SKM-1 (cell line): ENCODE data around the gene EIF4A3.
"Not testable (repeated sequence)": the region's sequence is repeated elsewhere in the genome, so short reads cannot be mapped to it uniquely, and the experiment has no call there.

Experiments
- DNase-seq: peaks from one replicate; lab custom pipeline; 2025; ENCODE audit not compliant: unreplicated experiment; lab: John Stamatoyannopoulos, UW

Gene EIF4A3

GRCh38 chr17:80101946-80102663 lies 44.8 kb downstream of the EIF4A3 start:
- DNase-seq, result peak; percentile 23

DNA sequence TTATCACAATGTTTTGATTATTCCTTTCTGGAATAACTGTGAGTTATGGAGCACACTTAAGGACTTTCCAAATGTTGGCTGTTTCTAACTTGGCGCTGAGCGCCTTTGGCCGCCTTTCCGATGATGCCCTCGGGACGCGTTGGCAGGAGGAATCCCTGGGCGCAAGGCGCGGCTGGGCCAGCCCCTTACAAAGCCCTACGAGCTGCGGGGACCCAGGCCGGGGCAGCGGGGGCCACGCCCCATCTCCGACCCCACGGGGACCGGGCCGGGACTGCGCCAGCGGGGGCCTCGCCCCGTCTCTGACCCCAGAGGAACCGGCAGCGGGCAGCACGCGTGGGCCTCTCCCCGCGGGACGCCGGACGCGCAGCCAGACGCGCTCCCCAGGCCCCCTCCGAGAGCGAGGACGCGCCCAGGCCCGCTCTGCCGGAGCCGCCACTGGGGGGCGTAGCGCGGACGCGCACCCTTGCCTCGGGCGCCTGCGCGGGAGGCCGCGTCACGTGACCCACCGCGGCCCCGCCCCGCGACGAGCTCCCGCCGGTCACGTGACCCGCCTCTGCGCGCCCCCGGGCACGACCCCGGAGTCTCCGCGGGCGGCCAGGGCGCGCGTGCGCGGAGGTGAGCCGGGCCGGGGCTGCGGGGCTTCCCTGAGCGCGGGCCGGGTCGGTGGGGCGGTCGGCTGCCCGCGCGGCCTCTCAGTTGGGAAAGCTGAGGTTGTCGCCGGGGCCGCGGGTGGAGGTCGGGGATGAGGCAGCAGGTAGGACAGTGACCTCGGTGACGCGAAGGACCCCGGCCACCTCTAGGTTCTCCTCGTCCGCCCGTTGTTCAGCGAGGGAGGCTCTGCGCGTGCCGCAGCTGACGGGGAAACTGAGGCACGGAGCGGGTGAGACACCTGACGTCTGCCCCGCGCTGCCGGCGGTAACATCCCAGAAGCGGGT lies 45.6 kb downstream of the EIF4A3 start, which contains the start of gene GAA:
TSS of gene GAA (plus strand) at position 571 of the 935 bp plus-strand sequence. CDS start 3,006 bp downstream, outside the sequence.
- DNase-seq, result peak; percentile 36

- DNase-seq, result no peak
These were observed 46.9 kb downstream of the EIF4A3 start for GRCh38 chr17:80100035-80100323.

- DNase-seq, result no peak
These were observed 47.5 kb downstream of the EIF4A3 start for GRCh38 chr17:80099291-80100034.

GRCh38 chr17:80097844-80098691 lies 48.9 kb downstream of the EIF4A3 start:
- no peak for DNase-seq

- no peak for DNase-seq
These were observed 49.8 kb downstream of the EIF4A3 start for GRCh38 chr17:80097127-80097621.

DNA sequence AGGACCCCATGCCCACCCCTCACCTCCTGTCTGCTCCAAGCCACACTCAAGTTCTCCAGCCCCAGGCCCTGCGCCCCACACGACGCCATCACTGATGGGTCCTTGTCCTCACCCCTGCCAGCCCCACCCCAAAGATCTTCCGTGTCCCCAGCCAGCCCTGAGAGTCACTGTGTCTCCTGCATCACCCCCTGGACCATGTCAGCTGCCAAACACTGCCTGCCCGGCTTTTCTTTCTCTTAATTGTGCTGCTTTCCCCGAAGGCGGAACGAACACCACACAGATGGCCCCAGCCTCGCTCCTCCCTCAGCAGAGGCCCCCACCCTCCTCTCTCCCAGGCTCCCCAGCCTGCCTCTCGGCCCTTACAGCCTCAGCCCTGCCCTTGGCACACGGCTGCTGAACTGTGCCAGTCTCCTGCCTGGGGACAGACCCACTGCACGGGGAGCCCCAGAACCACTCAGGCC lies 50.3 kb downstream of the EIF4A3 start:
- DNase-seq, result no peak

GRCh38 chr17:80095844-80096475 lies 51.0 kb downstream of the EIF4A3 start:
- DNase-seq, result no peak

- no peak for DNase-seq
These were observed 51.7 kb downstream of the EIF4A3 start for GRCh38 chr17:80095038-80095843.

- peak; percentile 90 for DNase-seq
These were observed 54.0 kb downstream of the EIF4A3 start for GRCh38 chr17:80092959-80093358.

DNA sequence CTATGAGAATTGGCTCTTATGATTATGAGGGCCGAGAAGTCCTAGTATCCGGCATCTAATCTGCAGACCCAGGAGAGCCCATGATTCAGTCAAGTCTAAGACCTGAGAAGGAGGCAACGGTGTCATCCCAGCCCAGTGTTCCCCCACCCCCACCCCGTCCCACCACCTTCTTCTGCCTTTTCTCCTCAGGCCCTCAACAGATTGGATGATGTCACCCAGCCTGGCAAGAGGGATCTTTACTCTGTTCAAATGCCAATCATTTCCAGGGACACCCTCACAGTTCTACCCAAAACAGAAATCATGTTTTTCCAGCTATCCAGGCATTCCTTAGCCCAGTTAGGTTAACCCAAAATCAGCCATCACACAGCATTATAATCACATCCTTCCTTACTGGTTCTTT lies 55.6 kb downstream of the EIF4A3 start:
- DNase-seq, result no peak

- DNase-seq, result not testable (repeated sequence)
These were observed 56.8 kb downstream of the EIF4A3 start for GRCh38 chr17:80090164-80090563.

DNA sequence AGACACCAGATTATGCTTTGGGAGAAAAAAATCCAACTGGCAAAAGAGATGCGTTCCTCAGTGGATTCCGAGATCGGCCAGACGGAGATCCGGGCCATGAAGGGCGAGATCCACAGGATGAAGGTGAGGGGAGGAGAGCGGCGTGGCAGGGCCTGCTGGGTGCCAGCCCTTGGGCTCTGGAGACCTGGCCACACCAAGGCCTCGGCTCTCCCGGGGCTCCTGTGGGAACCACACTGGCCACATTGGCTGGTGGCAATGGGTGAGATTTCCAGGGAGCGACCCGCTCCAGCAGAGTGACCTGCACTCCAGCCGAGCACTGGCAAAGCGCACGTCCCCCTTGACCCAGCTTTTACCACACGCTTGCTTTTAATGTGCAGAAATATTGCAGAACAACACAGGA lies 57.2 kb downstream of the EIF4A3 start:
- DNase-seq, result no peak

GRCh38 chr17:80087346-80088265 lies 59.3 kb downstream of the EIF4A3 start:
- no peak for DNase-seq

DNA sequence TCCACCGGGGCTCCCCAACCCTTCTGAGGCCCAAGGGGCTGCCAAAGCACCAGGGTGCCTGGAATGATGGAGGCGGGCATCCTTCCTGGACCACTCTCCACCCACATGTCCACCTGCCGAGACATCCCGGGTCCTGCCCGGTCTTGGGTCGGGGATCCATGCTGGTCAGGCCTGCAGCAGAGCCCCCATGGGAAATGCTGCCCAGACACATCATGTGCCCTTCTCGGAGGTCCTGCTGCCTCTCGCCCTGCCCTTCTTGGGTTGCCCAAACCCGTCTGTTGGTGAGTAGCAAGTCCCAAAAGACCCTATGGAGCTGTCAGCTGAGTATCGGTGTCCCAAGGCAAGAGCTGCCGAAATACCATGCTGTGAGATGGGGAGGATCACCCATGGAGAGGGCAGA lies 60.3 kb downstream of the EIF4A3 start:
- no peak for DNase-seq

DNA sequence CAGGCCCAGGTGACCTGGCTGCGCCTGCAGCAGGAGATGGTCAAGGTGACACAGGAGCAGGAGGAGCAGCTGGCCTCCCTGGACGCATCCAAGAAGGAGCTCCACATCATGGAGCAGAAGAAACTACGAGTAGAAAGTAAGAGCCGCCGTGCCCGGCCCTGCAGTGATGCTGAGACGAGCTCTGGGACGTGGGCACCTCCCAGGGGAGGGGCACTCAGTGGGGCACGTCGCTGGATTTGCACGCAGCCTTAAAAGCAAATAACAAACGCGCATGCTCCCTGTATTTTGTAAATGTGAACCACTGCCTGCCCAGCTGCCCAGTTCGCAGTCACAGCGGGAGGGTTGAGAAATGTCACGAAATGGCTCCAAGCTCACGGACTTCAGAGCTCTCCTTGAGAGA lies 60.8 kb downstream of the EIF4A3 start:
- no peak for DNase-seq

DNA sequence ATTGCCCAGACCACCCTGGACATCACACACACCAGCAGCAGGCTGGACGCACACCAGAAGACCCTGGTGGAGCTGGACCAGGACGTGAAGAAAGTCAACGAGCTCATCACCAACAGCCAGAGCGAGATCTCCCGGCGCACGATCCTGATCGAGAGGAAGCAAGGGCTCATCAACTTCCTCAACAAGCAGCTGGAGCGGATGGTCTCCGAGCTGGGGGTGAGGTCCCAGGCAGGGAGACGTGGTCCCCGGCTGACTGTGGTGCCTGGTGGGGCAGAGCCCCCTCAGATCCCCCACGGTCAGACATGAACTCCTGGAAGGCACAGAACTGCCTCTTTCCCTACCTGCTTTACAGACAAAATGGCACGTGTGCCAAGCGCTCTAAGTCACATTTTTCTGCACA lies 62.2 kb downstream of the EIF4A3 start:
- no peak for DNase-seq
